ENCODE measurements around the gene DPH1.

DPH1 gene

GRCh38 chr17:2016494-2016893 is 13.5 kb upstream of the DPH1 start:
- Histone ChIP-seq H3K9ac (ENCODE audit: low read depth, low read length) (no peak overlapping the region), H3K9me3 (ENCODE audit: control insufficient read depth, insufficient read depth, low read length) (no peaks in the 10 kb centered on the region), H3K4me1 (ENCODE audit: insufficient read depth, low read length) (peaks cover under 1% of the 10 kb centered on the region; the same call in 1 of the 2 replicates), H3K36me3 (ENCODE audit: insufficient read depth, low read length) (no peaks in the 10 kb centered on the region)

DNA sequence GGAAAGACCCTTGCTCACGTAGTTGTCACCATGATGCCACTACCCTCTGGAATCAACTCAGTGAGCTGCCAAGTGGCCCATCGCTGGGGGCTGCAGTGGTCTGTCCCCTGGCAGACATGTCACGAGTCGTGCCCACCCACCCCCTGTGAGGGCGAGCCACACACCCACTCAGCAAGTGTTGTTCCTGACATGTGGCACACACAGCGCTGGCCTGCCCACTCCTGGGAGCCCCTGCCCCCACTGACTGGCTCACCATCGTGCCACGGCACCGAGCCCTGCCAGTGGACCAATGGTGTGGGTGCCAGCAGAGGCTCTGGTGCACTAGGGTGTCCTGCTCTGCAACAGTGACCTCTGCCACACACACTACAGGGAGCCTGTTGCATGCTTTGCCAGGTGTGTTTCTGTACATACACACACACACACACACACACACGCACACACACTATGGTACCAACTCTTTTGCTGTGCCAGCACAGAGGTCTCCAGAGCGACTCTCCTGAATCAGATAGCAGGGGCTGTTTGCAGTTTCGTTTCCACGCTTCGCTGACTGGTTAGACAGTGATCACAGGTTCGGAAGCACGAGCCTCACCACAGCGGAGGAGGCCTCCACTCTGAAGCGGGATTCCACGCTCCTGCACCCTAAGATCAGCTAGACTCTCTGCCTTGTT is 12.5 kb upstream of the DPH1 start:
- no peaks in the 10 kb centered on the region for H3K9me3 ChIP-seq (ENCODE audit: control insufficient read depth, insufficient read depth, low read length)
- H3K9ac ChIP-seq (ENCODE audit: low read depth, low read length) = no peak overlapping the region
- H3K4me1 ChIP-seq (ENCODE audit: insufficient read depth, low read length) = no peaks in the 10 kb centered on the region
- no peaks in the 10 kb centered on the region for H3K36me3 ChIP-seq (ENCODE audit: insufficient read depth, low read length)

GRCh38 chr17:2018716-2019510 is 11.0 kb upstream of the DPH1 start:
- H3K36me3 ChIP-seq (ENCODE audit: insufficient read depth, low read length) = no peaks in the 10 kb centered on the region
- no peaks in the 10 kb centered on the region for H3K9me3 ChIP-seq (ENCODE audit: control insufficient read depth, insufficient read depth, low read length)
- peaks cover 5% of the 10 kb centered on the region; the same call in 1 of the 2 replicates for H3K4me1 ChIP-seq (ENCODE audit: insufficient read depth, low read length)
- no peak overlapping the region for H3K9ac ChIP-seq (ENCODE audit: low read depth, low read length)

GRCh38 chr17:2019723-2020122 is 10.2 kb upstream of the DPH1 start:
- H3K9me3 ChIP-seq (ENCODE audit: control insufficient read depth, insufficient read depth, low read length) = no peaks in the 10 kb centered on the region
- H3K36me3 ChIP-seq (ENCODE audit: insufficient read depth, low read length) = no peaks in the 10 kb centered on the region
- H3K9ac ChIP-seq (ENCODE audit: low read depth, low read length) = no peak overlapping the region
- peaks cover 5% of the 10 kb centered on the region; the same call in 1 of the 2 replicates for H3K4me1 ChIP-seq (ENCODE audit: insufficient read depth, low read length)

DNA sequence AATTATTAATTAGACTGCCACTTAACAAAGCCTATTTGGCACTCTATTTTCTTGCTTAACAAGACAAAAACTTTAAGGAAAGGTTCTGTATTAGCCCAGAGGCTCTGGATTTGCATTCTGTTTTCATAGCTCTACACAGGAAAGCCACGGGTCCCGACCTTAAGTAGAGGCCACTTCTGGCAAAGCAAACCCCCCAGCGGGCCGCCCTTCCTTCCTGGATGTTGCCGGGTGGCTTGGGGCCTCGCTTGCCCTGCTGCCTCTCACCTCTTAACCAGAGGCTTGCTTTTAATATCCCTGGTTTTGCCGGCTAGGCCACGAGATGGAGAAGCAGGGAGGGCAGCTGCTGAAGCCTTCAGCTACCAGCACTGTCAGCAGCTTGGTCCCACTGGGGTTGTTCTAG is 9.2 kb upstream of the DPH1 start:
- Histone ChIP-seq H3K36me3 (ENCODE audit: insufficient read depth, low read length) (no peaks in the 10 kb centered on the region), H3K9me3 (ENCODE audit: control insufficient read depth, insufficient read depth, low read length) (no peaks in the 10 kb centered on the region), H3K9ac (ENCODE audit: low read depth, low read length) (no peak overlapping the region), H3K4me1 (ENCODE audit: insufficient read depth, low read length) (peaks cover 5% of the 10 kb centered on the region; the same call in 1 of the 2 replicates)

- Histone ChIP-seq H3K4me1 (ENCODE audit: insufficient read depth, low read length) (peaks cover 5% of the 10 kb centered on the region; the same call in 1 of the 2 replicates), H3K36me3 (ENCODE audit: insufficient read depth, low read length) (no peaks in the 10 kb centered on the region), H3K9me3 (ENCODE audit: control insufficient read depth, insufficient read depth, low read length) (no peaks in the 10 kb centered on the region), H3K9ac (ENCODE audit: low read depth, low read length) (no peak overlapping the region)
These were observed 7.2 kb upstream of the DPH1 start for GRCh38 chr17:2022647-2023240.

DNA sequence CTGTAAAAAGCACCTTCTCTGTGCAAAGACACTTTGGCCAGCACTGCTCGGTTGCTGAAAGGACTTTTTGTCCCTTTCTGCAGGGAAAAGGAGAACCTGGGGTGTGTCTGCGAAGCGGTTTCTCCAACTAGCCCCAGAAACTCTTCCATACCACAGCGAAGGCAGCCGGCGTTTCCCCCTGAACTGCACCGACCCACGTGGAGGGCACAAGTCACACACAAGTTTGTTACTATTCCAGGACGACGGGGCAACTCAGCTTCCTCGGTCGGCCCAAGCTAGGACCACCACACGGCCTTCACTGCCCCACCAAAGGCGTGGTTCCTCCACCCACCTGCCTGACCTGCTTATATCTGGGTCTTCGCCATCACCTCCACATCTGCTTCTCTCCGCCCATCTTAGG is 6.7 kb upstream of the DPH1 start:
- H3K9ac ChIP-seq (ENCODE audit: low read depth, low read length) = no peak overlapping the region
- no peaks in the 10 kb centered on the region for H3K9me3 ChIP-seq (ENCODE audit: control insufficient read depth, insufficient read depth, low read length)
- H3K36me3 ChIP-seq (ENCODE audit: insufficient read depth, low read length) = no peaks in the 10 kb centered on the region
- H3K4me1 ChIP-seq (ENCODE audit: insufficient read depth, low read length) = peaks cover 5% of the 10 kb centered on the region; the same call in 1 of the 2 replicates

GRCh38 chr17:2023692-2024571 is 6.0 kb upstream of the DPH1 start:
- Histone ChIP-seq H3K36me3 (ENCODE audit: insufficient read depth, low read length) (no peaks in the 10 kb centered on the region), H3K4me1 (ENCODE audit: insufficient read depth, low read length) (peaks cover 5% of the 10 kb centered on the region; the same call in 1 of the 2 replicates), H3K9me3 (ENCODE audit: control insufficient read depth, insufficient read depth, low read length) (no peaks in the 10 kb centered on the region), H3K9ac (ENCODE audit: low read depth, low read length) (peak overlapping the region; percentile 58)

- peak overlapping the region; percentile 58 for H3K9ac ChIP-seq (ENCODE audit: low read depth, low read length)
- H3K36me3 ChIP-seq (ENCODE audit: insufficient read depth, low read length) = no peaks in the 10 kb centered on the region
- peaks cover 5% of the 10 kb centered on the region; the same call in 1 of the 2 replicates for H3K4me1 ChIP-seq (ENCODE audit: insufficient read depth, low read length)
- no peaks in the 10 kb centered on the region for H3K9me3 ChIP-seq (ENCODE audit: control insufficient read depth, insufficient read depth, low read length)
These were observed 5.3 kb upstream of the DPH1 start for GRCh38 chr17:2024572-2025219.

DNA sequence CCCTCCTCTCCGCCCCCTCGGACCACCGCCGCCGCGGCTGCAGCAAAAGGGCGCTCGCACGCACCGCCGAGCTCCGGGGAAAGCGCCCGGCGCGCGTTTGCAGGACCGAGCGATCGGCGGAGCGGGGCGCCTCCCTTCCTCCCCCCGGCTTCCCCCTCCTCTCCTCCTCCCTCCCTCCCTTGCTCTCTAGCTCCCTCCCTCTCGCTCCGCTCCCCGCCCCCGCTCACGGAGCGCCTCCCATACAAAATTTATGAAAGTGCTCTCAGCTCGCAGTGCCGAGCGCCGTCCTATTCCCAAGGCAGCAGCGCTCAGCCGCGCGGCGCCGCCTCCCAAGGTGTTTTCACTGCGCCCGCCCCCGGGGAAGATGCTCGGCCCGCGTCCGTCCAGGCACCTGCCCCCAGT is 4.7 kb upstream of the DPH1 start, which contains the start of gene RTN4RL1:
Gene RTN4RL1 (minus strand): TSS at position 115 of the 402 bp plus-strand sequence. CDS start 469 bp downstream, outside the sequence.
- H3K9me3 ChIP-seq (ENCODE audit: control insufficient read depth, insufficient read depth, low read length) = no peaks in the 10 kb centered on the region
- H3K4me1 ChIP-seq (ENCODE audit: insufficient read depth, low read length) = peaks cover 5% of the 10 kb centered on the region; the same call in 1 of the 2 replicates
- peak within 1 kb of the TSS; percentile 58 for H3K9ac ChIP-seq (ENCODE audit: low read depth, low read length)

GRCh38 chr17:2025622-2026309 is 4.2 kb upstream of the DPH1 start:
- Histone ChIP-seq H3K36me3 (ENCODE audit: insufficient read depth, low read length) (no peaks in the 10 kb centered on the region), H3K9ac (ENCODE audit: low read depth, low read length) (peak overlapping the region; percentile 58; the same call in 1 of the 2 replicates), H3K9me3 (ENCODE audit: control insufficient read depth, insufficient read depth, low read length) (no peaks in the 10 kb centered on the region), H3K4me1 (ENCODE audit: insufficient read depth, low read length) (peaks cover 5% of the 10 kb centered on the region; the same call in 1 of the 2 replicates)

More for the DNA sequence above, 4.7 kb upstream of the DPH1 start, which contains the start of gene RTN4RL1:
- H3K36me3 ChIP-seq (ENCODE audit: insufficient read depth, low read length) = no peaks in the 10 kb centered on the region

DNA sequence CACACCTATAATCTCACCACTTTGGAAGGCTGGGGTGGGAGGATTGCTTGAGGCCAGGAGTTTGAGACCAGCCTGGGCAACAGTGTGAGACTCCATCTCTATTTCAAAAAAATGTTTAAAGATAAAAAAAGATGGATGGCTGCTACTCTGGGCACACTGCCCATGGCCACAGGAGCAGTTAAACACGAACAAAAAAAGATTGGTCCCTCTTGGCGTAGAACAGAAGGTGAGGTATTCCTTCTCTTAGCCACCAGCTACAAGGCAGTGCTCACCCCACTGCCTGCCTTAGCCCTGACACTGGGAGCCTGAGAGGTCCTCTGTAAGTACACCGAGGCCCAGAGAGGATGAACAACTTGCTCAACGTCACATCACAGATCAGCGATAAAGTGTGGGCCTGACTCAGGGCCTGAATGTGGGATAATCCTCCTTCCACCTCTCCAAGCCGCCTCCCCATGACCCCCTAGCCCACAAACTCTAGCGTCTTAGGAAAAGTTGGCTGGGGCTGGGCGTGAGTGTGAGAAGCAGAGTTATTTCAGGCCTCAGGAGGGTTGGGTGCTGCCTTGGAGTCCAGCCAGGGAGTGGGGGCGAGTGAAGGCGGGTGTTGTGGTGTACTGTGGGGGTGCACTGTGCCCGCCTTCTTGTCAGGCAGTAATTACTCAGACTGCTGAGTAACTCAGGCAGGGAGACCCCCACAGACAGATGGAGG is 2.3 kb upstream of the DPH1 start:
- peaks cover 5% of the 10 kb centered on the region; the same call in 1 of the 2 replicates for H3K4me1 ChIP-seq (ENCODE audit: insufficient read depth, low read length)
- H3K9ac ChIP-seq (ENCODE audit: low read depth, low read length) = no peak overlapping the region
- no peaks in the 10 kb centered on the region for H3K9me3 ChIP-seq (ENCODE audit: control insufficient read depth, insufficient read depth, low read length)
- no peaks in the 10 kb centered on the region for H3K36me3 ChIP-seq (ENCODE audit: insufficient read depth, low read length)
